IPS-15b (cell line): ENCODE data around the gene U2AF2.
A peak's percentile ranks its signal among the peaks of the same experiment; 100 is the strongest.

ENCODE experiments used
- H3K27me3 ChIP-seq: one replicate; pipeline ENCODE4 v1.6.1; 2013; ENCODE audit warnings: low read length; ENCODE audit not compliant: control insufficient read depth, insufficient read depth
- H3K36me3 ChIP-seq: one replicate; pipeline ENCODE4 v1.6.1; 2013; ENCODE audit warnings: low read length; ENCODE audit not compliant: control insufficient read depth, insufficient read depth
- H3K4me1 ChIP-seq: one replicate; pipeline ENCODE4 v1.6.1; 2013; ENCODE audit warnings: mild to moderate bottlenecking, low read length; ENCODE audit not compliant: control insufficient read depth, insufficient read depth
- H3K4me3 ChIP-seq: one replicate; pipeline ENCODE4 v1.5.1; 2013; ENCODE audit warnings: low read depth, low read length
- H3K9ac ChIP-seq: one replicate; pipeline ENCODE4 v1.6.1; 2013; ENCODE audit warnings: low read depth, mild to moderate bottlenecking, low read length
- H3K9me3 ChIP-seq: one replicate; pipeline ENCODE4 v1.6.1; 2013; ENCODE audit warnings: mild to moderate bottlenecking, low read length; ENCODE audit not compliant: control insufficient read depth, insufficient read depth

The U2AF2 gene

GRCh38 chr19:55646889-55647731 lies 7.7 kb upstream of the U2AF2 start:
- Histone ChIP-seq H3K9ac (peak overlapping the region; percentile 85), H3K27me3 (no peaks in the 10 kb centered on the region), H3K4me1 (no peaks in the 10 kb centered on the region), H3K4me3 (peak overlapping the region; percentile 76), H3K9me3 (no peaks in the 10 kb centered on the region), H3K36me3 (peaks cover 13% of the 10 kb centered on the region)

- Histone ChIP-seq H3K27me3 (no peaks in the 10 kb centered on the region), H3K9me3 (no peaks in the 10 kb centered on the region), H3K4me3 (peak within 1 kb of the TSS; percentile 76), H3K4me1 (no peaks in the 10 kb centered on the region), H3K36me3 (peaks cover 13% of the 10 kb centered on the region), H3K9ac (peak within 1 kb of the TSS; percentile 85)
Observed at GRCh38 chr19:55647732-55648584, 6.9 kb upstream of the U2AF2 start, which contains the start of gene CCDC106. CCDC106 (plus strand) TSS chr19:55648212; CDS start chr19:55649047, 835 bp downstream.

GRCh38 chr19:55648585-55649267 lies 6.1 kb upstream of the U2AF2 start:
- Histone ChIP-seq H3K4me3 (peak overlapping the region; percentile 76), H3K9me3 (no peaks in the 10 kb centered on the region), H3K36me3 (peaks cover 13% of the 10 kb centered on the region), H3K4me1 (no peaks in the 10 kb centered on the region), H3K9ac (peak overlapping the region; percentile 47), H3K27me3 (no peaks in the 10 kb centered on the region)

GRCh38 chr19:55649268-55650125 lies 5.3 kb upstream of the U2AF2 start:
- no peak overlapping the region for H3K4me3 ChIP-seq
- no peaks in the 10 kb centered on the region for H3K4me1 ChIP-seq
- peaks cover 12% of the 10 kb centered on the region for H3K36me3 ChIP-seq
- no peak overlapping the region for H3K9ac ChIP-seq
- no peaks in the 10 kb centered on the region for H3K27me3 ChIP-seq
- H3K9me3 ChIP-seq: no peaks in the 10 kb centered on the region

GRCh38 chr19:55650126-55650557 lies 4.7 kb upstream of the U2AF2 start:
- no peaks in the 10 kb centered on the region for H3K27me3 ChIP-seq
- H3K9ac ChIP-seq: no peak overlapping the region
- H3K36me3 ChIP-seq: peaks cover 5% of the 10 kb centered on the region
- H3K4me3 ChIP-seq: no peak overlapping the region
- H3K9me3 ChIP-seq: no peaks in the 10 kb centered on the region
- no peaks in the 10 kb centered on the region for H3K4me1 ChIP-seq

- H3K9ac ChIP-seq: no peak overlapping the region
Observed at GRCh38 chr19:55650602-55651230, 4.1 kb upstream of the U2AF2 start.

GRCh38 chr19:55651236-55651635 lies 3.6 kb upstream of the U2AF2 start:
- H3K4me3 ChIP-seq: no peak overlapping the region
- H3K36me3 ChIP-seq: peaks cover 2% of the 10 kb centered on the region
- H3K9ac ChIP-seq: no peak overlapping the region
- H3K9me3 ChIP-seq: no peaks in the 10 kb centered on the region
- no peaks in the 10 kb centered on the region for H3K4me1 ChIP-seq
- H3K27me3 ChIP-seq: no peaks in the 10 kb centered on the region

More at GRCh38 chr19:55650602-55651230, 4.1 kb upstream of the U2AF2 start:
- Histone ChIP-seq H3K4me1 (no peaks in the 10 kb centered on the region), H3K9me3 (no peaks in the 10 kb centered on the region), H3K27me3 (no peaks in the 10 kb centered on the region), H3K4me3 (no peak overlapping the region), H3K36me3 (peaks cover 2% of the 10 kb centered on the region)

GRCh38 chr19:55652311-55653128 lies 2.3 kb upstream of the U2AF2 start:
- no peaks in the 10 kb centered on the region for H3K9me3 ChIP-seq
- peaks cover 2% of the 10 kb centered on the region for H3K36me3 ChIP-seq
- H3K4me1 ChIP-seq: peaks cover under 1% of the 10 kb centered on the region
- H3K9ac ChIP-seq: no peak overlapping the region
- H3K4me3 ChIP-seq: peak overlapping the region; percentile 68
- H3K27me3 ChIP-seq: no peaks in the 10 kb centered on the region

GRCh38 chr19:55653651-55654322 lies 1.0 kb upstream of the U2AF2 start:
- no peaks in the 10 kb centered on the region for H3K27me3 ChIP-seq
- peak overlapping the region; percentile 68 for H3K4me3 ChIP-seq
- H3K9me3 ChIP-seq: no peaks in the 10 kb centered on the region
- peaks cover 5% of the 10 kb centered on the region for H3K36me3 ChIP-seq
- peak overlapping the region; percentile 95 for H3K9ac ChIP-seq
- peaks cover 9% of the 10 kb centered on the region for H3K4me1 ChIP-seq
